Middle frontal gyrus (tissue), 1 donor: Measurements from ENCODE around the gene PER3.

Source experiments
- DNase-seq: peaks from one replicate; pipeline ENCODE4 v3.0.0-alpha.2; 2015; ENCODE audit warnings: low spot score; ENCODE audit errors: extremely low spot score

The PER3 gene

GRCh38 chr1:7783826-7784491 is at the start of gene PER3:
PER3 (plus strand) TSS chr1:7784291; CDS start chr1:7784878, 587 bp downstream.
- peak; percentile 95 for DNase-seq

- DNase-seq = no peak
These were observed 46.0 kb upstream of the PER3 start for GRCh38 chr1:7738044-7738443.

- DNase-seq = no peak
These were observed 40.7 kb upstream of the PER3 start for GRCh38 chr1:7743346-7743745.

- DNase-seq = no peak
These were observed 39.2 kb upstream of the PER3 start for GRCh38 chr1:7744882-7745281.

GRCh38 chr1:7745783-7746182 is 38.3 kb upstream of the PER3 start:
- DNase-seq = no peak

GRCh38 chr1:7747605-7748004 is 36.5 kb upstream of the PER3 start:
- no peak for DNase-seq

GRCh38 chr1:7749126-7749525 is 35.0 kb upstream of the PER3 start:
- DNase-seq = no peak

GRCh38 chr1:7751174-7751573 is 32.9 kb upstream of the PER3 start:
- DNase-seq = no peak

- peak; percentile 73 for DNase-seq
These were observed 31.3 kb upstream of the PER3 start for GRCh38 chr1:7752512-7753417.

- DNase-seq = no peak
These were observed 30.4 kb upstream of the PER3 start for GRCh38 chr1:7753641-7754040.

- no peak for DNase-seq
These were observed 29.9 kb upstream of the PER3 start for GRCh38 chr1:7754234-7754633.

- DNase-seq = no peak
These were observed 28.6 kb upstream of the PER3 start for GRCh38 chr1:7755448-7755847.

- no peak for DNase-seq
These were observed 23.8 kb upstream of the PER3 start for GRCh38 chr1:7760245-7760644.

GRCh38 chr1:7761103-7761502 is 23.0 kb upstream of the PER3 start:
- DNase-seq = no peak

- DNase-seq = no peak
These were observed 16.9 kb upstream of the PER3 start for GRCh38 chr1:7767176-7767575.

GRCh38 chr1:7768583-7768982 is 15.5 kb upstream of the PER3 start:
- no peak for DNase-seq

GRCh38 chr1:7769673-7770412 is 14.2 kb upstream of the PER3 start:
- no peak for DNase-seq

GRCh38 chr1:7770669-7770996 is 13.5 kb upstream of the PER3 start:
- no peak for DNase-seq

- DNase-seq = no peak
These were observed 12.9 kb upstream of the PER3 start, which contains the start of gene VAMP3 for GRCh38 chr1:7770997-7771822. VAMP3 (plus strand) TSS chr1:7771296; CDS start chr1:7771384, 88 bp downstream.

GRCh38 chr1:7771823-7772299 is 12.2 kb upstream of the PER3 start:
- DNase-seq = no peak

GRCh38 chr1:7777591-7777990 is 6.5 kb upstream of the PER3 start:
- no peak for DNase-seq
